GM21381 (cell line): ENCODE measurements around the gene NECAB3.

ENCODE experiments used
- ATAC-seq: cut with Tn5 transposase; IDR thresholded peaks from one replicate; pipeline ENCODE4 v1.9.1; 2021; ENCODE audit warnings: mild to moderate bottlenecking, moderate library complexity; ENCODE audit not compliant: unreplicated experiment

Gene NECAB3

GRCh38 chr20:33679758-33680485 is 5.7 kb upstream of the NECAB3 start:
- peak; percentile 61 for ATAC-seq

- ATAC-seq, result no peak
Measured at GRCh38 chr20:33677991-33678702, 3.9 kb upstream of the NECAB3 start.

- no peak for ATAC-seq
Measured at GRCh38 chr20:33676652-33677645, 2.7 kb upstream of the NECAB3 start.

GRCh38 chr20:33676121-33676520 is 1.9 kb upstream of the NECAB3 start:
- ATAC-seq, result no peak

- ATAC-seq, result no peak
Measured at GRCh38 chr20:33675136-33675959, 1.1 kb upstream of the NECAB3 start.

GRCh38 chr20:33673410-33674293 is 576 bp downstream of the NECAB3 start:
- peak; percentile 36 for ATAC-seq

- no peak for ATAC-seq
Measured at GRCh38 chr20:33673114-33673409, 1.2 kb downstream of the NECAB3 start.

GRCh38 chr20:33672426-33673113 is 1.7 kb downstream of the NECAB3 start:
- ATAC-seq, result no peak

GRCh38 chr20:33671573-33672288 is 2.5 kb downstream of the NECAB3 start:
- ATAC-seq, result no peak

- ATAC-seq, result no peak
Measured at GRCh38 chr20:33670715-33671499, 3.3 kb downstream of the NECAB3 start.

- ATAC-seq, result no peak
Measured at GRCh38 chr20:33669873-33670640, 4.2 kb downstream of the NECAB3 start.

GRCh38 chr20:33669224-33669623 is 5.0 kb downstream of the NECAB3 start:
- no peak for ATAC-seq

- no peak for ATAC-seq
Measured at GRCh38 chr20:33668466-33669155, 5.6 kb downstream of the NECAB3 start.

- peak; percentile 33 for ATAC-seq
Measured at GRCh38 chr20:33667676-33668465, 6.4 kb downstream of the NECAB3 start.

GRCh38 chr20:33667245-33667675 is 7.0 kb downstream of the NECAB3 start:
- ATAC-seq, result peak; percentile 19
